GM18520 (cell line): Measurements from ENCODE around the gene MBIP.

Experiments
- ATAC-seq: cut with Tn5 transposase; IDR thresholded peaks from one replicate; pipeline ENCODE4 v1.9.1; 2021; ENCODE audit not compliant: unreplicated experiment

The MBIP gene

GRCh38 chr14:36268121-36268520 lies 52.3 kb downstream of the MBIP start:
- no peak for ATAC-seq

- no peak for ATAC-seq
Measured at GRCh38 chr14:36264595-36264994, 55.8 kb downstream of the MBIP start.

- no peak for ATAC-seq
Measured at GRCh38 chr14:36264107-36264506, 56.3 kb downstream of the MBIP start.

- no peak for ATAC-seq
Measured at GRCh38 chr14:36260970-36261640, 59.3 kb downstream of the MBIP start.

GRCh38 chr14:36258241-36258640 lies 62.2 kb downstream of the MBIP start:
- ATAC-seq: no peak

GRCh38 chr14:36256126-36256801 lies 64.2 kb downstream of the MBIP start:
- no peak for ATAC-seq

- ATAC-seq: no peak
Measured at GRCh38 chr14:36254020-36254624, 66.3 kb downstream of the MBIP start.
